OCI-LY1 (cell line): Measurements from ENCODE around the gene TAAR6.
"Not testable (repeated sequence)": the region's sequence is repeated elsewhere in the genome, so short reads cannot be mapped to it uniquely, and the experiment has no call there.

ENCODE experiments used
- EZH2 ChIP-seq: fragments of 200-600 bp; sonication (generic), shearing (Covaris generic); IDR thresholded peaks from 2 replicates; pipeline ENCODE4 v1.8.0; 2017; ENCODE audit warnings: borderline replicate concordance, mixed run types, mild to moderate bottlenecking, antibody characterized with exemption, low read length, moderate library complexity, mixed read lengths
- TF ChIP-seq, protein P1 (sequence below): fragments of 200-600 bp; sonication (generic), shearing (Covaris generic); IDR thresholded peaks from 2 replicates; pipeline ENCODE4 v1.5.1; 2017; ENCODE audit warnings: mild to moderate bottlenecking, antibody characterized with exemption, low read length, moderate library complexity, mixed read lengths

DNA sequence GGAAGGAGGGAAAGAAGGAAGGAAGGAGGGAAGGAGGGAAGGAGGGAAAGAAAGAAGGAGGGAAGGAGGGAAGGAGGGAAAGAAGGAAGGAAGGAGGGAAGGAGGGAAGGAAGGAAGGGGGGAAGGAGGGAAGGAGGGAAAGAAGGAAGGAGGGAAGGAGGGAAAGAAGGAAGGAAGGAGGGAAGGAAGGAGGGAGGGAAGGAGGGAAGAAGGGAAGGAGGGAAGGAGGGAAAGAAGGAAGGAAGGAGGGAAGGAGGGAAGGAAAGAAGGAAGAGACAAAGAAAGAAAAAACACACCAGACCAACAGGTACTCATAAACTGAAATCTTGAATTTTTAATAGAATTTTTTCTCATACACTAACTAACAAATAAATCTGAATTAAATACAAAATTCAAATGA lies 30.8 kb downstream of the TAAR6 start:
- TF ChIP-seq EZH2 = not testable (repeated sequence)
- TF ChIP-seq, protein P1, sequence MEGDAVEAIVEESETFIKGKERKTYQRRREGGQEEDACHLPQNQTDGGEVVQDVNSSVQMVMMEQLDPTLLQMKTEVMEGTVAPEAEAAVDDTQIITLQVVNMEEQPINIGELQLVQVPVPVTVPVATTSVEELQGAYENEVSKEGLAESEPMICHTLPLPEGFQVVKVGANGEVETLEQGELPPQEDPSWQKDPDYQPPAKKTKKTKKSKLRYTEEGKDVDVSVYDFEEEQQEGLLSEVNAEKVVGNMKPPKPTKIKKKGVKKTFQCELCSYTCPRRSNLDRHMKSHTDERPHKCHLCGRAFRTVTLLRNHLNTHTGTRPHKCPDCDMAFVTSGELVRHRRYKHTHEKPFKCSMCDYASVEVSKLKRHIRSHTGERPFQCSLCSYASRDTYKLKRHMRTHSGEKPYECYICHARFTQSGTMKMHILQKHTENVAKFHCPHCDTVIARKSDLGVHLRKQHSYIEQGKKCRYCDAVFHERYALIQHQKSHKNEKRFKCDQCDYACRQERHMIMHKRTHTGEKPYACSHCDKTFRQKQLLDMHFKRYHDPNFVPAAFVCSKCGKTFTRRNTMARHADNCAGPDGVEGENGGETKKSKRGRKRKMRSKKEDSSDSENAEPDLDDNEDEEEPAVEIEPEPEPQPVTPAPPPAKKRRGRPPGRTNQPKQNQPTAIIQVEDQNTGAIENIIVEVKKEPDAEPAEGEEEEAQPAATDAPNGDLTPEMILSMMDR = not testable (repeated sequence)
